ENCODE results near the gene IMP3.
"Not testable (repeated sequence)": the region's sequence is repeated elsewhere in the genome, so short reads cannot be mapped to it uniquely, and the experiment has no call there.

The IMP3 gene

GRCh38 chr15:75685195-75685594 lies 45.2 kb upstream of the IMP3 start:
- TF ChIP-seq CTCF (conservative IDR thresholded peaks at IDR 0.05; ENCODE audit: low read depth): no peak
- no peak for DNase-seq (ENCODE audit: low spot score)
- ChIA-PET POLR2A (ENCODE audit: low non-redundant PET) (no interaction called here), CTCF (interaction anchor here (0.6 to 2.5 kb wide), 4 partner anchors 9 to 171 kb away, joined by 3 to 18 read pairs (median 8); partner anchors contain the start of gene IMP3)
- H3K27ac ChIP-seq: 0 out of 2 replicates have a peak overlapping the region, but pooled peaks have one; percentile 2

GRCh38 chr15:75684648-75685047 lies 44.6 kb upstream of the IMP3 start:
- DNase-seq (ENCODE audit: low spot score): no peak
- ChIA-PET CTCF (interaction anchor here (0.6 to 2.4 kb wide), 6 partner anchors 9 to 176 kb away, joined by 3 to 18 read pairs (median 3); partner anchors contain the start of gene IMP3), POLR2A (ENCODE audit: low non-redundant PET) (no interaction called here)
- peak overlapping the region; percentile 53 for H3K27ac ChIP-seq
- TF ChIP-seq CTCF (conservative IDR thresholded peaks at IDR 0.05; ENCODE audit: low read depth): no peak

DNA sequence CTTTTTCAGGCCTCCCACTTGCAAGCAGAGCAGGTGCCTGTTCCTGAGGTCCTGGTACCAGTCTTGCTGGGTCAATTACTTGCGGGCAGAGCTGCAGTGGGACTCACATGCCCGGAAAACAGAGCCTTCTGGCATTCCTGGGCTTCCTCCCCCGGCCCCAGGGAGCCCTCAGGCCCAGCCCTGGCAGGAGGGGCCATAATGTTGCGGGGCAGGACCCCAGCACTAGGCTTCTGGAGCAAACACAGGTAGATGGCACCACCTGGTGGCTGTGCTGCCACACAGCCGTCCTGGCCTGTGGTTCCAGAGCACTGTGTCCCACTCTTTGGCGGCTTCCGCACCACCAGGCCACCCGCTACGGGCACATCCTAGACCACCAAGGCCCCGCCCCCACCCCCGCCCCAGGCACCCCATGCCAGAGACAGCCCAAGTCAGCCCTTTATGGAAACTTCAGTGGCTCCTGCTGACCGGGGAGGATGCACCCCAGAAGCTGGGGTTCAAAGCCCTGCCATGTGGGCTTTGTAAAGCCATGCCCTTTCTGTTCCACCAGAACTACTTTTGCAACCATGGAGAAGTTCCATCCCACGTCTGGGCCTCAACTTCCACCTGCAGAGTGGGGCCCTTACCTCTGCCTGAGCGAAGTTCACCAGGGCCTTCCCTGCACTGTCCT lies 43.8 kb upstream of the IMP3 start:
- DNase-seq (ENCODE audit: low spot score): peak; percentile 72
- CTCF ChIA-PET: interaction anchor here (0.6 to 2.4 kb wide), 10 partner anchors 13 to 1254 kb away, joined by 3 to 18 read pairs (median 4); partner anchors contain the start of genes IMP3 and SNX33
- H3K27ac ChIP-seq: peak overlapping the region; percentile 53
- peak; percentile 92 for TF ChIP-seq CTCF (conservative IDR thresholded peaks at IDR 0.05; ENCODE audit: low read depth)
- POLR2A ChIA-PET (ENCODE audit: low non-redundant PET): not testable (repeated sequence)

- ChIA-PET CTCF (interaction anchor here (0.9 to 2.4 kb wide), 6 partner anchors 11 to 43 kb away, joined by 3 to 18 read pairs (median 4); partner anchors contain the start of genes IMP3 and SNX33), POLR2A (ENCODE audit: low non-redundant PET) (interaction anchor here (1.1 kb wide), 1 partner anchor 43 kb away, joined by 3 read pairs; the partner anchor contains the start of gene IMP3)
- TF ChIP-seq CTCF (conservative IDR thresholded peaks at IDR 0.05; ENCODE audit: low read depth): no peak
- H3K27ac ChIP-seq: peak overlapping the region; percentile 53
- no peak for DNase-seq (ENCODE audit: low spot score)
Measured at GRCh38 chr15:75682181-75683135, 42.4 kb upstream of the IMP3 start.

- CTCF ChIA-PET: interaction anchor here (0.7 to 0.9 kb wide), 3 partner anchors 13 to 160 kb away, joined by 4 to 6 read pairs (median 4); no protein-coding TSS in a partner anchor
- POLR2A ChIA-PET (ENCODE audit: low non-redundant PET): no interaction called here
- H3K27ac ChIP-seq: peak overlapping the region; percentile 53
- no peak for TF ChIP-seq CTCF (conservative IDR thresholded peaks at IDR 0.05; ENCODE audit: low read depth)
- DNase-seq (ENCODE audit: low spot score): no peak
Measured at GRCh38 chr15:75680007-75680789, 40.2 kb upstream of the IMP3 start.

DNA sequence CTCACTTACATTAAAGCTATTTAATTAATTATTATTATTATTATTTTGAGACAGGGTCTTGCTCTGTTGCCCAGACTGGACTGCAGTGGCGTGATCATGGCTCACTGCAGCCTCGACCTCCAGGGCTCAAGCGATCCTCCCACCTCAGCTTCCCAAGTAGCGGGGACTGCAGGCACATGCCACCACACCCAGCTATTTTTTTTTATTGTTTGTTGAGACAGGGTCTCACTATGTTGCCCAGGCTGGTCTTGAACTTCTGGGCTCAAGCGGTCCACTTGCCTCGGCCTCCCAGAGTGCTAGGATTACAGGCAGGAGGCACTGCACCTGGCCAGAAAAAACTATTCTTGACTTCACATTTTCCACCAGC lies 38.3 kb upstream of the IMP3 start:
- not testable (repeated sequence) for DNase-seq (ENCODE audit: low spot score)
- peak overlapping the region; percentile 53 for H3K27ac ChIP-seq
- ChIA-PET POLR2A (ENCODE audit: low non-redundant PET) (interaction anchor here (0.6 kb wide), 1 partner anchor 42 kb away, joined by 4 read pairs; no protein-coding TSS in a partner anchor), CTCF (interaction anchor here (0.9 kb wide), 1 partner anchor 40 kb away, joined by 6 read pairs; no protein-coding TSS in a partner anchor)
